ENCODE results near the gene OR2T4.

OR2T4 gene

GRCh38 chr1:248361121-248361715, at the start of gene OR2T4:
Gene OR2T4 (plus strand): TSS chr1:248361665. CDS start chr1:248361665, 0 bp downstream.
- DNase-seq: no peak

GRCh38 chr1:248316796-248317195, 44.7 kb upstream of the OR2T4 start:
- no peak for DNase-seq

GRCh38 chr1:248324468-248324867, 37.0 kb upstream of the OR2T4 start, which contains the start of gene OR2M7:
Gene OR2M7 (minus strand): TSS chr1:248324568. CDS start chr1:248324568, 0 bp downstream.
- no peak for DNase-seq

GRCh38 chr1:248343451-248343850, 18.0 kb upstream of the OR2T4 start:
- DNase-seq: no peak

- no peak for DNase-seq
Observed at GRCh38 chr1:248348475-248348874, 13.0 kb upstream of the OR2T4 start, which contains the start of gene OR14C36. Gene OR14C36 (plus strand): TSS chr1:248348775. CDS start chr1:248348775, 0 bp downstream.

GRCh38 chr1:248359415-248359814, 2.0 kb upstream of the OR2T4 start:
- DNase-seq: no peak

GRCh38 chr1:248366609-248367008, 5.1 kb downstream of the OR2T4 start:
- DNase-seq: no peak

GRCh38 chr1:248372394-248372793, 10.9 kb downstream of the OR2T4 start:
- DNase-seq: no peak

GRCh38 chr1:248373761-248374160, 12.3 kb downstream of the OR2T4 start:
- DNase-seq: no peak

- DNase-seq: no peak
Observed at GRCh38 chr1:248375446-248375845, 14.0 kb downstream of the OR2T4 start, which contains the start of gene OR2T6. Gene OR2T6 (plus strand): TSS chr1:248375746. CDS start chr1:248387609, 11,863 bp downstream.

- no peak for DNase-seq
Observed at GRCh38 chr1:248376916-248377315, 15.5 kb downstream of the OR2T4 start.

GRCh38 chr1:248380854-248381253, 19.4 kb downstream of the OR2T4 start:
- DNase-seq: no peak

GRCh38 chr1:248388426-248388825, 27.0 kb downstream of the OR2T4 start:
- no peak for DNase-seq

GRCh38 chr1:248393050-248393449, 31.6 kb downstream of the OR2T4 start:
- DNase-seq: no peak

GRCh38 chr1:248402748-248403147, 41.3 kb downstream of the OR2T4 start, which contains the start of gene OR2T1:
Gene OR2T1 (plus strand): TSS chr1:248403048. CDS start chr1:248406148, 3,100 bp downstream.
- DNase-seq: no peak

GRCh38 chr1:248404024-248404423, 42.6 kb downstream of the OR2T4 start:
- no peak for DNase-seq

- no peak for DNase-seq
Observed at GRCh38 chr1:248406721-248407692, 45.5 kb downstream of the OR2T4 start.

All from DMS153 (cell line).